Lower lobe of right lung (tissue), 2 donors: ENCODE data around the gene PRUNE2. TPM values are rescaled to one million over a fixed set of nuclear protein-coding genes. Genes with fewer than 3 reads are reported as not detected.

ENCODE experiments used
- ATAC-seq, 2 donors: fragments of 200-7000 bp; cut with Tn5 transposase; one replicate each; pipeline ENCODE4 v1.9.1; 2020 to 2022; ENCODE audit warnings: mild to moderate bottlenecking in 2 of 2, moderate library complexity in 2 of 2
- DNase-seq: peaks from one replicate; pipeline ENCODE4 v3.0.0-alpha.2; 2020
- H3K27ac ChIP-seq: fragments of 200-600 bp; one replicate; pipeline ENCODE4 v1.8.0; 2022
- H3K27me3 ChIP-seq: fragments of 200-600 bp; one replicate; pipeline ENCODE4 v1.8.0; 2022; ENCODE audit warnings: low read depth
- H3K36me3 ChIP-seq: fragments of 200-600 bp; one replicate; pipeline ENCODE4 v1.8.0; 2022; ENCODE audit warnings: mild to moderate bottlenecking
- H3K4me1 ChIP-seq: fragments of 200-600 bp; one replicate; pipeline ENCODE4 v1.8.0; 2022
- H3K4me3 ChIP-seq: fragments of 200-600 bp; one replicate; pipeline ENCODE4 v1.8.0; 2022; ENCODE audit warnings: mild to moderate bottlenecking
- H3K9me3 ChIP-seq: fragments of 200-600 bp; one replicate; pipeline ENCODE4 v1.8.0; 2022
- intact Hi-C: fragments of 100-400 bp; cut with DNase I; formaldehyde crosslinking; loops from one replicate; pipeline ENCODE4 v1.11.0; 2022
- total RNA-seq: library from RNA; stranded (reverse); fragmentation: NEBNext Ultra II Directional; extraction: Animal tissue kit (Norgen Biotek cat#: 25700); gene quantifications from one replicate; pipeline ENCODE4 v1.2.1, GENCODE V29; 2021
- TF ChIP-seq, protein P1 (sequence below): fragments of 200-600 bp; IDR thresholded peaks from one replicate; pipeline ENCODE4 v1.8.0; 2022; ENCODE audit warnings: antibody characterized with exemption, mild to moderate bottlenecking
- donor health status: DM: no; HTN: yes; CAD: no; lungs with severe emphysema.

The PRUNE2 gene
- total RNA-seq, 1 donor from 2014 or later = 13.6 TPM

DNA sequence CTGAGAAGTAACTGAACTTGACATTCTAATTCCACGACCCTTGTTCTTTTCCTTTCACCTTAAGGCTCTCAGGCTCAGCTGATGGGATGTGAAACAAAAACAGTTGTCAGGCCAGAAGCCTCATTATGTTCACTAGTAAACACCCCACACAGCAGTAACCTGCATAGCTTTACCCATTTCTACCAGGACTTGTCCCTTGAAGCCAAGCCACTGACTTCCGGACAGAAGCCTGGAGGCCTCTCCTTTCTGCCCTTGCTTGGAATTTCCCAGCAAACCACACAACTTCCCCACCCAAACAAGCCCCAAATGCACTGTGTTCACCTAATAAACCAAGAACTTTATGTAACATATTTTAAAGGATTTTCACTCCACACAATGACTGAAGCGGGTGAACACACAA lies 19.6 kb downstream of the PRUNE2 start:
- H3K4me1 ChIP-seq = no peaks in the 10 kb centered on the region
- H3K27ac ChIP-seq = no peak overlapping the region

DNA sequence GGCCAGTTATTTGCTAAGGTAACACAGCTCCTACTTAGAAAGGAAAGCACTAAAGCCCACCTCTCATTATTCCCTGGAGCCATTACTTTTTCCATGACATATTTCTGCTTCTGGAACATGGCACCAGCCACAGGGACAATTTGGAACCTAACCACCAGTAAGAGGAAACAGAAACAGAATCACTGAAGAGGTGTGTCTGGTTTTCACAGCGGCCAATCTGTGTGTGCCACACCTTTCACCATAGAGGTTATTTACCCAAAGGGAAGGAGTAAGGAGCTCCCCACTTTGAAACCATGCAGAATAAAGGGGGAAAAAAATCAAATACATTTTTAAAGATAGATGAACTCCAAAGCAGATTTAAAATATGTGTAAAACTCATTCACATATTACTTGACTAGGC lies 21.1 kb downstream of the PRUNE2 start:
- H3K4me1 ChIP-seq = no peaks in the 10 kb centered on the region
- TF ChIP-seq, protein P1, sequence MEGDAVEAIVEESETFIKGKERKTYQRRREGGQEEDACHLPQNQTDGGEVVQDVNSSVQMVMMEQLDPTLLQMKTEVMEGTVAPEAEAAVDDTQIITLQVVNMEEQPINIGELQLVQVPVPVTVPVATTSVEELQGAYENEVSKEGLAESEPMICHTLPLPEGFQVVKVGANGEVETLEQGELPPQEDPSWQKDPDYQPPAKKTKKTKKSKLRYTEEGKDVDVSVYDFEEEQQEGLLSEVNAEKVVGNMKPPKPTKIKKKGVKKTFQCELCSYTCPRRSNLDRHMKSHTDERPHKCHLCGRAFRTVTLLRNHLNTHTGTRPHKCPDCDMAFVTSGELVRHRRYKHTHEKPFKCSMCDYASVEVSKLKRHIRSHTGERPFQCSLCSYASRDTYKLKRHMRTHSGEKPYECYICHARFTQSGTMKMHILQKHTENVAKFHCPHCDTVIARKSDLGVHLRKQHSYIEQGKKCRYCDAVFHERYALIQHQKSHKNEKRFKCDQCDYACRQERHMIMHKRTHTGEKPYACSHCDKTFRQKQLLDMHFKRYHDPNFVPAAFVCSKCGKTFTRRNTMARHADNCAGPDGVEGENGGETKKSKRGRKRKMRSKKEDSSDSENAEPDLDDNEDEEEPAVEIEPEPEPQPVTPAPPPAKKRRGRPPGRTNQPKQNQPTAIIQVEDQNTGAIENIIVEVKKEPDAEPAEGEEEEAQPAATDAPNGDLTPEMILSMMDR = no peak
- no peaks in the 10 kb centered on the region for H3K9me3 ChIP-seq
- no peak overlapping the region for H3K4me3 ChIP-seq
- no peak for DNase-seq
- no peaks in the 10 kb centered on the region for H3K27me3 ChIP-seq
- no peak for ATAC-seq
- H3K36me3 ChIP-seq = no peaks in the 10 kb centered on the region
- intact Hi-C loops = no loop called here
- H3K27ac ChIP-seq = no peak overlapping the region

More for the DNA sequence above, 19.6 kb downstream of the PRUNE2 start:
- intact Hi-C loops = no loop called here
- Histone ChIP-seq H3K4me3 (no peak overlapping the region), H3K27me3 (no peaks in the 10 kb centered on the region), H3K9me3 (no peaks in the 10 kb centered on the region), H3K36me3 (no peaks in the 10 kb centered on the region)
- TF ChIP-seq, protein P1 = no peak
- no peak for ATAC-seq
- DNase-seq = no peak

DNA sequence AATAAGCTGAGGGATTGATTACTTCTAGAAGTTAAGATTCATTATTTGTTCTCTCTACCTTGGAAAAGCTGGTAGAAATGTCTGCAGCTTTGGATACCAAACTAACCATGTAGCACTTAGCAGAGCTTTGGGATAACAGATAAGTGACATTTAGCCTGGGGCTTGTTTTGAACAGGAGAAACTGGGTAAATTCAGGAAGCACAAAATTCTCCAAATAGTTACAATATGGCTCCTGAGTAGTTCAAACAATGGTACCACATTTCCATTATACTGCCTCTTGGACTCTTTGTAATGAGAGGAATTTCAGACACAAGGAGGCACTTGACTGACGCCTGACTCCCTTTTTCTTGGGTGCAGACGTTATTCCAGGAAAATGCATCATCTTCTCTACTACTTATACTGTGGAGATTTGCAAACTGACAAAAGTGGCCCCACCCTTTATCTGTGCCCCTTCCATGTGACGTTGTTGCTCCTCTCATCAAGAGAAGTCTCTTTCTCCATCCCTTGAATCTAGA lies 22.5 kb downstream of the PRUNE2 start:
- intact Hi-C loops = no loop called here
- no peaks in the 10 kb centered on the region for H3K9me3 ChIP-seq
- no peaks in the 10 kb centered on the region for H3K27me3 ChIP-seq
- no peak for ATAC-seq
- H3K27ac ChIP-seq = no peak overlapping the region
- no peaks in the 10 kb centered on the region for H3K4me1 ChIP-seq
- TF ChIP-seq, protein P1 = no peak
- no peak overlapping the region for H3K4me3 ChIP-seq
- DNase-seq = no peak
- no peaks in the 10 kb centered on the region for H3K36me3 ChIP-seq

DNA sequence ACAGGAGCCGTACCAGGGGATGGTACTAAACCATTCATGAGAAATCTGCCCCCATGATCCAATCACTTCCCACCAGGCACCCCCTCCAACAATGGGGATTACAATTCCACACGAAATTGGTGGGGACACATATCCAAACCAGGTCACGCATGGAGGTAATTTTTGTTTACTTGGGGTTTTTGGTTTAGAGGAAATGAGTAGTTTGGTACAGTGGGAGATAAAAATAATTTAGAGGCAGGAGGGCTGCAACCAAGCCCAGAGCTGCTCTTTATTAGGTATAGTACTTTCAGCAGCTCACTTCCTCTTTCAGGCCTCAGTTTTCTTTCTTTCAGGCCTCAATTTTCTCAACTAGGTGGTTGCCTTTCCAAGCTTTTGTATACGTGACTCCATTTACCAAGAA lies 23.2 kb downstream of the PRUNE2 start:
- no peak overlapping the region for H3K27ac ChIP-seq
- TF ChIP-seq, protein P1 = no peak
- no peak for ATAC-seq

DNA sequence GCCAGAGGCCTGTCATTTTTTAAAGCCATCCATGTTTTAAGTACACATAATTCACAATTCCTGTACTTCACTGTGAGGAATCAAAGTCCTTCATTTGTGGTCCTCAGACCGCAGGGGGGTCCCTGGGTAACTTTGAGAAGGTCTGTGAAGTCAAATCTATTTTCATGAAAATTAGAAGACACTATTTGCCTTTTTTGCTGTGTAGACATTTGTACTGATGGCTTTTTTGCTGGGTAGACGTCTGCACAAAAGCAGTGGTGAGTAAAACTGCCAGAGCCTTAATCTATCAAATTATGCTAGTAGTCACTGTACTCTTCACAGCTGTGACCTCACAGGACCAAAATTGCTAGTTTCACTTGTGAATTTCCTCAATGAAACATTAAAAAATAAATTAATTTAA lies 25.7 kb downstream of the PRUNE2 start:
- Histone ChIP-seq H3K9me3 (no peaks in the 10 kb centered on the region), H3K36me3 (no peaks in the 10 kb centered on the region), H3K27ac (no peak overlapping the region), H3K27me3 (no peaks in the 10 kb centered on the region), H3K4me1 (no peaks in the 10 kb centered on the region), H3K4me3 (no peak overlapping the region)
- intact Hi-C loops = no loop called here
- TF ChIP-seq, protein P1 = no peak
- DNase-seq (no peak), ATAC-seq (no peak)

More for the DNA sequence above, 23.2 kb downstream of the PRUNE2 start:
- Histone ChIP-seq H3K36me3 (no peaks in the 10 kb centered on the region), H3K4me1 (no peaks in the 10 kb centered on the region), H3K27me3 (no peaks in the 10 kb centered on the region), H3K9me3 (no peaks in the 10 kb centered on the region), H3K4me3 (no peak overlapping the region)
- intact Hi-C loops = no loop called here
- DNase-seq = no peak

DNA sequence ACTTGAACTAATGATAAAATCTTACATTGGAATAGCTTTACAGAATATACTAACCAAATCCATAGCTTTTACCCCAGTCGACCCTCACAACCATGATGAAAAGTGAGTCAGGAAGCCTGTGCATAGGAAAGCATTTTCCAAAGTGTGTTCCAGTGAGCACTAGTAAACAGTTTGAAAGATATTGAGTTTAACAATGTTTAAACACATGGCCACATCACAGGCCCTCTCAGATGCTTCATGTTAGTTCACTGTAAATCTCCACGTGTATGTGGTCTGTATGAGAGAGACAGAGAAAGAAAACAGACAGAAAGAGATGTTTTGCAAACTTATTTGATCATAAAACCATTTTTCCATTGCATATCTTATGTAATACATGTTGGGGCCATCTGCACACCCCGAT lies 27.0 kb downstream of the PRUNE2 start:
- TF ChIP-seq, protein P1 = no peak
- no peaks in the 10 kb centered on the region for H3K36me3 ChIP-seq
- intact Hi-C loops = no loop called here

More for the DNA sequence above, 27.0 kb downstream of the PRUNE2 start:
- DNase-seq = no peak
- H3K9me3 ChIP-seq = no peaks in the 10 kb centered on the region
- no peaks in the 10 kb centered on the region for H3K27me3 ChIP-seq
- H3K4me3 ChIP-seq = no peak overlapping the region
- H3K4me1 ChIP-seq = no peaks in the 10 kb centered on the region
- no peak overlapping the region for H3K27ac ChIP-seq
- ATAC-seq = no peak
